Loucy (cell line): Measurements from ENCODE around the gene MYMX.

Experiments used
- H2AFZ ChIP-seq: fragments of 200-600 bp; sonication (generic); 2 replicates; pipeline ENCODE4 v1.6.0; 2016; ENCODE audit warnings: antibody characterized with exemption, mild to moderate bottlenecking, low read length, moderate library complexity
- H3F3A ChIP-seq: fragments of 200-600 bp; 2 replicates; pipeline ENCODE4 v1.6.0; 2016; ENCODE audit warnings: antibody characterized with exemption, low read depth, mild to moderate bottlenecking
- H3K27me3 ChIP-seq: fragments of 200-600 bp; sonication (generic); 2 replicates; pipeline ENCODE4 v1.6.1; 2014; ENCODE audit warnings: low read length, mild to moderate bottlenecking; ENCODE audit not compliant: insufficient read depth, poor library complexity, severe bottlenecking
- H3K36me3 ChIP-seq: fragments of 200-600 bp; sonication (generic); 2 replicates; pipeline ENCODE4 v1.6.1; 2016; ENCODE audit warnings: low read length; ENCODE audit not compliant: insufficient read depth
- H3K4me1 ChIP-seq: fragments of 200-600 bp; sonication (generic); 2 replicates; pipeline ENCODE4 v1.5.1; 2014; ENCODE audit warnings: low read length, mild to moderate bottlenecking; ENCODE audit not compliant: insufficient read depth, poor library complexity, severe bottlenecking
- H3K4me2 ChIP-seq: fragments of 200-600 bp; sonication (generic); 2 replicates; pipeline ENCODE4 v1.6.0; 2014; ENCODE audit warnings: antibody characterized with exemption, low read length, low read depth, mild to moderate bottlenecking; ENCODE audit not compliant: poor library complexity, severe bottlenecking
- H3K4me3 ChIP-seq: fragments of 200-600 bp; sonication (generic); 2 replicates; pipeline ENCODE4 v1.5.1; 2014; ENCODE audit warnings: low read length, mild to moderate bottlenecking, mixed read lengths; ENCODE audit not compliant: poor library complexity, severe bottlenecking
- H3K79me2 ChIP-seq: fragments of 200-600 bp; sonication (generic); 2 replicates; pipeline ENCODE4 v1.6.1; 2014; ENCODE audit warnings: low read length; ENCODE audit not compliant: insufficient read depth
- H3K9ac ChIP-seq: fragments of 200-600 bp; sonication (generic); 2 replicates; pipeline ENCODE4 v1.6.0; 2014; ENCODE audit warnings: mild to moderate bottlenecking, low read depth, low read length, moderate library complexity; ENCODE audit not compliant: poor library complexity, severe bottlenecking
- H3K9me2 ChIP-seq: fragments of 200-600 bp; sonication (generic); replicated peaks from 2 replicates; pipeline ENCODE4 v1.6.1; 2016; ENCODE audit warnings: low read depth, low read length, mixed read lengths
- H3K9me3 ChIP-seq: fragments of 200-600 bp; sonication (generic); 2 replicates; pipeline ENCODE4 v1.6.1; 2014; ENCODE audit warnings: mild to moderate bottlenecking, antibody characterized with exemption, low read length, low read depth; ENCODE audit not compliant: insufficient read depth
- H4K20me1 ChIP-seq: fragments of 200-600 bp; sonication (generic); 2 replicates; pipeline ENCODE4 v1.6.0; 2014; ENCODE audit warnings: antibody characterized with exemption, low read length, mild to moderate bottlenecking; ENCODE audit not compliant: insufficient read depth, poor library complexity, severe bottlenecking
- CTCF ChIP-seq: fragments of 200-600 bp; sonication (generic); conservative IDR thresholded peaks from 2 replicates; pipeline ENCODE4 v1.5.1; 2014; ENCODE audit warnings: mild to moderate bottlenecking, antibody characterized with exemption, low read length
- EZH2phosphoT487 ChIP-seq: fragments of 200-600 bp; IDR thresholded peaks from 2 replicates; pipeline ENCODE4 v1.6.1; 2018; ENCODE audit warnings: antibody characterized with exemption, mild to moderate bottlenecking, moderate library complexity, borderline replicate concordance

Gene MYMX

DNA sequence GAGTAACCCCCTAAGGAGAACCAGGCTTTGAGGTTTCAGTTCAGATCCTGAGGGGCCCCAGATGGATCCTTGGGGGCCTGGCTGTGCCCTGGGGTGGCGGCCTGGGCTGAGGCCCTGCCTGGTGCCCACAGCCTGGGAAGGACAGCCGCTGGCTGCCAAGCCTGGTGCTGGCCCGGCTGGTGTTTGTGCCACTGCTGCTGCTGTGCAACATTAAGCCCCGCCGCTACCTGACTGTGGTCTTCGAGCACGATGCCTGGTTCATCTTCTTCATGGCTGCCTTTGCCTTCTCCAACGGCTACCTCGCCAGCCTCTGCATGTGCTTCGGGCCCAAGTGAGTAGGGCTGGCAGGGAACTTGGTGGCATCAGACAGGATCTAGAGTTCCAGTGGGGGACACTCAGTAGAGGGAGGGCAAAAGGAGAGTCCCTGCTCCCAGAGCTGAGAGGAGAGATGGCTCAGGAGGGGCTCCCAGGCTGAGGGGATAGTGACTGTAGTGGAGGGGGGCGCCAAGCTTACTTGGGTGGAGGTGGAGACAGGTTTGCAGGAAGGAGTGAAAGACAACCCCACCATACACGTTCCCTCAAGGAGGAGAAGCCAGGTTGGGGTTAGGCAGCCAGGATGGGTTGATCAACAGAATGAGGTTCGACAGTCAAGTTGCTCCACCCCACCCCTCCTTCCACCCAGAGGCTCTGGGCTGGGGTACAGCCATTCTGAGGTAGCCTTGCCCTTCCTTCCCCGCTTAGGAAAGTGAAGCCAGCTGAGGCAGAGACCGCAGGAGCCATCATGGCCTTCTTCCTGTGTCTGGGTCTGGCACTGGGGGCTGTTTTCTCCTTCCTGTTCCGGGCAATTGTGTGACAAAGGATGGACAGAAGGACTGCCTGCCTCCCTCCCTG is 16.2 kb downstream of the MYMX start:
- TF ChIP-seq CTCF = no peak
- no peak for TF ChIP-seq EZH2phosphoT487
- Histone ChIP-seq H3K9ac (no peak overlapping the region), H3K9me2 (no peaks in the 10 kb centered on the region), H3K4me1 (no peaks in the 10 kb centered on the region), H3K27me3 (no peaks in the 10 kb centered on the region), H3K4me2 (no peak overlapping the region), H3K9me3 (no peaks in the 10 kb centered on the region), H3K36me3 (peaks cover 5% of the 10 kb centered on the region; the same call in 1 of the 2 replicates), H3F3A (no peaks in the 10 kb centered on the region), H3K79me2 (no peaks in the 10 kb centered on the region), H3K4me3 (no peak overlapping the region), H4K20me1 (no peaks in the 10 kb centered on the region), H2AFZ (no peak overlapping the region)

- Histone ChIP-seq H2AFZ (no peak overlapping the region), H3F3A (no peaks in the 10 kb centered on the region), H3K9me2 (no peaks in the 10 kb centered on the region), H3K9me3 (no peaks in the 10 kb centered on the region), H3K4me2 (no peak overlapping the region), H3K4me1 (no peaks in the 10 kb centered on the region), H3K79me2 (no peaks in the 10 kb centered on the region), H4K20me1 (no peaks in the 10 kb centered on the region), H3K9ac (no peak overlapping the region), H3K36me3 (peaks cover 5% of the 10 kb centered on the region; the same call in 1 of the 2 replicates), H3K4me3 (no peak overlapping the region), H3K27me3 (no peaks in the 10 kb centered on the region)
- TF ChIP-seq CTCF = no peak
- no peak for TF ChIP-seq EZH2phosphoT487
These were observed 16.9 kb downstream of the MYMX start for GRCh38 chr6:44233567-44234100.

- Histone ChIP-seq H3K9ac (no peak overlapping the region), H3K4me2 (no peak overlapping the region), H4K20me1 (no peaks in the 10 kb centered on the region), H3K4me3 (no peak overlapping the region), H3F3A (no peaks in the 10 kb centered on the region), H3K27me3 (no peaks in the 10 kb centered on the region), H2AFZ (no peak overlapping the region), H3K9me3 (no peaks in the 10 kb centered on the region), H3K36me3 (peaks cover 5% of the 10 kb centered on the region; the same call in 1 of the 2 replicates), H3K9me2 (no peaks in the 10 kb centered on the region), H3K4me1 (no peaks in the 10 kb centered on the region), H3K79me2 (no peaks in the 10 kb centered on the region)
- TF ChIP-seq EZH2phosphoT487 (no peak), CTCF (peak; percentile 93)
These were observed 17.6 kb downstream of the MYMX start for GRCh38 chr6:44234101-44235025.
